ENCODE results near the gene CSTF3. TPM values are rescaled to one million over a fixed set of nuclear protein-coding genes. Genes with fewer than 3 reads are reported as not detected.
A peak's percentile ranks its signal among the peaks of the same experiment; 100 is the strongest.

CSTF3 gene
- total and polyA plus RNA-seq, 9 of the 15 experiments (the other 6 are each of a cell fraction or from before 2014, with no cell fraction given) = 37.0 to 111 (median 61.0) TPM

DNA sequence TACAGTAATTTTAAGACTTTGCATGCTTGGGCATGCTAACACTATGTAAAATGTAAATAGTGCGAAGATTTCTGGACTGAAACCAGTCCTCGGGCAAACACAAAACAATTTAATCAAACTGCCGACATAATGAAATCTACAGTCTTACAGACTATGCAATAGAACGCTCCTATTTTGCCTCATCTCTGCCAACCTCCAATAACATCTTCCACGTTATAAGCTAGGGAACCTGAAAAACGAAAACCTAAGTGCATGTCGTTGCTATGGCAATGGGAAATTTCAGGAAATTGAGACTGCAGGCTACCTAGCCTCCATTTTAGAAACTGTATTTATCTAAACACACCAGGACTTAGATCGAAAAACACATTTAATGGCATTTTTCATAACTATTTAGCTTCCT, 1.1 kb downstream of the CSTF3 start:
- Histone ChIP-seq H3K27ac (ENCODE audit: extremely low read depth, low read depth, low read length) (peak overlapping the region; percentile 96), H3K9ac (ENCODE audit: insufficient read depth in 1 of 2, low read depth in 2 of 2, low read length in 2 of 2) (peak overlapping the region in 1 of 2 experiments; percentile 97; a peak in 3 of 4 replicates), H3K4me3 (peak overlapping the region; percentile 73), H3K9me1 (ENCODE audit: control insufficient read depth, insufficient read depth, low read length) (no peaks in the 10 kb centered on the region), H3K4me2 (ENCODE audit: insufficient read depth, low read length) (peak overlapping the region; percentile 92), H3K79me2 (ENCODE audit: control insufficient read depth, insufficient read depth, low read length) (peaks cover 70% of the 10 kb centered on the region), H3K36me3 (ENCODE audit: control insufficient read depth, insufficient read depth, low read length) (peaks cover 32% of the 10 kb centered on the region), H4K20me1 (replicated peaks; ENCODE audit: control insufficient read depth, insufficient read depth, low read length) (peaks cover 24% of the 10 kb centered on the region), H2AFZ (ENCODE audit: low read depth, low read length) (no peak overlapping the region), H3K4me1 (replicated peaks in 1 of 2; ENCODE audit: control insufficient read depth in 2 of 2, insufficient read depth in 2 of 2, low read length in 2 of 2) (peaks cover 15 to 18% of the 10 kb centered on the region in 2 experiments), H3K27me3 (ENCODE audit: control insufficient read depth in 2 of 2, insufficient read depth in 2 of 2, low read length in 2 of 2) (no peaks in the 10 kb centered on the region), H3K9me3 (replicated peaks; ENCODE audit: control insufficient read depth, insufficient read depth, low read depth, low read length) (peaks cover 4% of the 10 kb centered on the region; the same call in 1 of the 2 replicates)
- DNase-seq (ENCODE audit: extremely low read depth in 1 of 4, low spot score in 3 of 4) (peak in 1 of 4 experiments; percentile 58), ATAC-seq (peak; percentile 47), FAIRE-seq (no peak)
- 0% methylated on average over 8 of the region's 8 CpGs for WGBS (ENCODE audit: insufficient coverage, low coverage, missing lambda C conversion rate)
- ChIA-PET POLR2A (interaction anchor here (0.7 to 2.3 kb wide), 7 partner anchors 10 to 167 kb away, joined by 3 to 6 read pairs (median 4); partner anchors contain the start of gene TCP11L1), CTCF (ENCODE audit: low intra/inter-chr PET ratio) (no interaction called here)
- no TSS peak for BruUV-seq (replicated peaks)
- intact Hi-C loops (cut with micrococcal nuclease) = loop anchor here (2.0 kb wide), 2 partner anchors 99 to 577 kb away; partner anchors contain the start of gene CD59
- in situ Hi-C loops (cut with MboI) = no loop called here
- TF ChIP-seq RFX1 (IDR thresholded peaks at IDR 0.05) (peak; percentile 93), MAFF (IDR thresholded peaks at IDR 0.05; ENCODE audit: low read length) (no peak), ZNF584 (CRISPR knock-in tag; IDR thresholded peaks at IDR 0.05; ENCODE audit: low read depth) (no peak), MCM3 (IDR thresholded peaks at IDR 0.05) (no peak), CHD1 (IDR thresholded peaks at IDR 0.05; ENCODE audit: low read length) (peak; percentile 2), NR2C1 (IDR thresholded peaks at IDR 0.05) (0 out of 2 replicates have a peak, but pooled peaks have one; percentile 7), NR2C1 (tag; IDR thresholded peaks at IDR 0.05) (no peak; the same call in 1 of the 2 replicates), VEZF1 (CRISPR knock-in tag; IDR thresholded peaks at IDR 0.05) (no peak), ZFPM2 (CRISPR knock-in tag; IDR thresholded peaks at IDR 0.05) (no peak), MXI1 (IDR thresholded peaks at IDR 0.05; ENCODE audit: low read depth, low read length) (peak; percentile 54; the same call in 1 of the 2 replicates), GABPB1 (CRISPR knock-in tag; IDR thresholded peaks at IDR 0.05) (no peak), GATAD2A (IDR thresholded peaks at IDR 0.05) (no peak), C11orf30 (IDR thresholded peaks at IDR 0.05; ENCODE audit: low read depth) (no peak), ZNF224 (CRISPR knock-in tag; IDR thresholded peaks at IDR 0.05) (no peak), MYNN (IDR thresholded peaks at IDR 0.05) (no peak), MYNN (CRISPR knock-in tag; IDR thresholded peaks at IDR 0.05) (no peak), ZNF75A (CRISPR knock-in tag; IDR thresholded peaks at IDR 0.05) (no peak), FOS (IDR thresholded peaks at IDR 0.05; ENCODE audit: extremely low read depth, insufficient read length) (no peak), PTTG1 (tag; IDR thresholded peaks at IDR 0.05; ENCODE audit: low read depth) (no peak)
- TF ChIP-seq, protein P1, sequence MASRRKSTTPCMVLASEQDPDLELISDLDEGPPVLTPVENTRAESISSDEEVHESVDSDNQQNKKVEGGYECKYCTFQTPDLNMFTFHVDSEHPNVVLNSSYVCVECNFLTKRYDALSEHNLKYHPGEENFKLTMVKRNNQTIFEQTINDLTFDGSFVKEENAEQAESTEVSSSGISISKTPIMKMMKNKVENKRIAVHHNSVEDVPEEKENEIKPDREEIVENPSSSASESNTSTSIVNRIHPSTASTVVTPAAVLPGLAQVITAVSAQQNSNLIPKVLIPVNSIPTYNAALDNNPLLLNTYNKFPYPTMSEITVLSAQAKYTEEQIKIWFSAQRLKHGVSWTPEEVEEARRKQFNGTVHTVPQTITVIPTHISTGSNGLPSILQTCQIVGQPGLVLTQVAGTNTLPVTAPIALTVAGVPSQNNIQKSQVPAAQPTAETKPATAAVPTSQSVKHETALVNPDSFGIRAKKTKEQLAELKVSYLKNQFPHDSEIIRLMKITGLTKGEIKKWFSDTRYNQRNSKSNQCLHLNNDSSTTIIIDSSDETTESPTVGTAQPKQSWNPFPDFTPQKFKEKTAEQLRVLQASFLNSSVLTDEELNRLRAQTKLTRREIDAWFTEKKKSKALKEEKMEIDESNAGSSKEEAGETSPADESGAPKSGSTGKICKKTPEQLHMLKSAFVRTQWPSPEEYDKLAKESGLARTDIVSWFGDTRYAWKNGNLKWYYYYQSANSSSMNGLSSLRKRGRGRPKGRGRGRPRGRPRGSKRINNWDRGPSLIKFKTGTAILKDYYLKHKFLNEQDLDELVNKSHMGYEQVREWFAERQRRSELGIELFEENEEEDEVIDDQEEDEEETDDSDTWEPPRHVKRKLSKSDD (conservative IDR thresholded peaks at IDR 0.05; ENCODE audit: low read length) = no peak
